ENCODE results near the gene ARHGAP22.

ARHGAP22 gene

GRCh38 chr10:48472501-48473069 is 132.3 kb downstream of the ARHGAP22 start:
- no peak overlapping the region for H3K27ac ChIP-seq (ENCODE audit: insufficient read depth, low read length, poor library complexity, severe bottlenecking)
- H3K27me3 ChIP-seq (replicated peaks; ENCODE audit: control insufficient read depth, insufficient read depth, low read length, poor library complexity, severe bottlenecking), result no peaks in the 10 kb centered on the region
- H3K4me3 ChIP-seq (ENCODE audit: insufficient read depth, low read depth, low read length, poor library complexity, severe bottlenecking), result no peak overlapping the region
- DNase-seq, result no peak
- no peaks in the 10 kb centered on the region for H3K4me1 ChIP-seq (ENCODE audit: control insufficient read depth, insufficient read depth, low read length, poor library complexity, severe bottlenecking)
- no peaks in the 10 kb centered on the region for H3K9me3 ChIP-seq (ENCODE audit: control insufficient read depth, low read length)
- H3K36me3 ChIP-seq (ENCODE audit: control insufficient read depth, insufficient read depth, low read length), result no peaks in the 10 kb centered on the region

- Histone ChIP-seq H3K27me3 (replicated peaks; ENCODE audit: control insufficient read depth, insufficient read depth, low read length, poor library complexity, severe bottlenecking) (no peaks in the 10 kb centered on the region), H3K27ac (ENCODE audit: insufficient read depth, low read length, poor library complexity, severe bottlenecking) (no peak overlapping the region), H3K4me3 (ENCODE audit: insufficient read depth, low read depth, low read length, poor library complexity, severe bottlenecking) (no peak overlapping the region), H3K9me3 (ENCODE audit: control insufficient read depth, low read length) (no peaks in the 10 kb centered on the region), H3K36me3 (ENCODE audit: control insufficient read depth, insufficient read depth, low read length) (no peaks in the 10 kb centered on the region), H3K4me1 (ENCODE audit: control insufficient read depth, insufficient read depth, low read length, poor library complexity, severe bottlenecking) (no peaks in the 10 kb centered on the region)
- no peak for DNase-seq
Measured at GRCh38 chr10:48470893-48471805, 133.7 kb downstream of the ARHGAP22 start.

- no peaks in the 10 kb centered on the region for H3K36me3 ChIP-seq (ENCODE audit: control insufficient read depth, insufficient read depth, low read length)
- no peak overlapping the region for H3K27ac ChIP-seq (ENCODE audit: insufficient read depth, low read length, poor library complexity, severe bottlenecking)
- H3K27me3 ChIP-seq (replicated peaks; ENCODE audit: control insufficient read depth, insufficient read depth, low read length, poor library complexity, severe bottlenecking), result no peaks in the 10 kb centered on the region
- no peaks in the 10 kb centered on the region for H3K9me3 ChIP-seq (ENCODE audit: control insufficient read depth, low read length)
- no peak overlapping the region for H3K4me3 ChIP-seq (ENCODE audit: insufficient read depth, low read depth, low read length, poor library complexity, severe bottlenecking)
- no peaks in the 10 kb centered on the region for H3K4me1 ChIP-seq (ENCODE audit: control insufficient read depth, insufficient read depth, low read length, poor library complexity, severe bottlenecking)
- DNase-seq, result no peak
Measured at GRCh38 chr10:48470115-48470892, 134.6 kb downstream of the ARHGAP22 start.

- no peak for DNase-seq
- Histone ChIP-seq H3K27ac (ENCODE audit: insufficient read depth, low read length, poor library complexity, severe bottlenecking) (no peak overlapping the region), H3K36me3 (ENCODE audit: control insufficient read depth, insufficient read depth, low read length) (no peaks in the 10 kb centered on the region), H3K9me3 (ENCODE audit: control insufficient read depth, low read length) (no peaks in the 10 kb centered on the region), H3K4me1 (ENCODE audit: control insufficient read depth, insufficient read depth, low read length, poor library complexity, severe bottlenecking) (no peaks in the 10 kb centered on the region), H3K27me3 (replicated peaks; ENCODE audit: control insufficient read depth, insufficient read depth, low read length, poor library complexity, severe bottlenecking) (no peaks in the 10 kb centered on the region), H3K4me3 (ENCODE audit: insufficient read depth, low read depth, low read length, poor library complexity, severe bottlenecking) (no peak overlapping the region)
Measured at GRCh38 chr10:48469516-48470020, 135.3 kb downstream of the ARHGAP22 start.

DNA sequence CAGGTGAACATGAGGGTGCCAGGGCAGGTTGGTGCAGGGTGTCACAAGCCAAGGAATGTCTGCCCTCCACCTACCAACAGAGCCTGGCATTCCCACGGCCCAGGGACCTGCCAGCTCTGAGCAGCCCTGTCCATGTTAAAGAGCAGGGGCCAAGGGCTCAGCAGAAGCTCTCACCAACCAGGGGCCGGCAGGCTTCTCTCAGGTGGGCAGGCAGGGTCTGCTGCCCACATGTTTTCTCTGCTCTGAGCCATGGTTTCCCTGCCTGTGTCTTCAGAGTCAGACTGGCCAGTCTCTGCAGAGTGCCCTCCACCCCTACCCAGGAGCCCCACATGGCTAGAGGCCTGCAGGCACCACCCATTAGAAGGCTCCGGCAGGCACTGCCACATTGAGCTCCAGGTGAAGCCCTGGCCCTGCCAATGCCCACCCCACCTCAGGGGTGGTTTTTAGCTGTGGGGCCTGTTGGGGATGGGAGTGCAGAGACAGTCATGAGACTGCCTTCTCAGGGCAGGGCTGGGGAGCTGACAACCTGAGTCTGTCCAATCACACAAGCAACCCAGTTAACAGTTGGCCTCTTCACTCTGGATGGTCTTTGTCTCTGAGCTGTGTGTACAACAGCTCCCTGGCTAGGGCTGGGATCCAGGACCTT is 135.9 kb downstream of the ARHGAP22 start:
- H3K27me3 ChIP-seq (replicated peaks; ENCODE audit: control insufficient read depth, insufficient read depth, low read length, poor library complexity, severe bottlenecking), result no peaks in the 10 kb centered on the region
- no peaks in the 10 kb centered on the region for H3K4me1 ChIP-seq (ENCODE audit: control insufficient read depth, insufficient read depth, low read length, poor library complexity, severe bottlenecking)
- no peak for DNase-seq
- H3K27ac ChIP-seq (ENCODE audit: insufficient read depth, low read length, poor library complexity, severe bottlenecking), result no peak overlapping the region
- H3K36me3 ChIP-seq (ENCODE audit: control insufficient read depth, insufficient read depth, low read length), result no peaks in the 10 kb centered on the region
- H3K4me3 ChIP-seq (ENCODE audit: insufficient read depth, low read depth, low read length, poor library complexity, severe bottlenecking), result no peak overlapping the region
- H3K9me3 ChIP-seq (ENCODE audit: control insufficient read depth, low read length), result no peaks in the 10 kb centered on the region

DNA sequence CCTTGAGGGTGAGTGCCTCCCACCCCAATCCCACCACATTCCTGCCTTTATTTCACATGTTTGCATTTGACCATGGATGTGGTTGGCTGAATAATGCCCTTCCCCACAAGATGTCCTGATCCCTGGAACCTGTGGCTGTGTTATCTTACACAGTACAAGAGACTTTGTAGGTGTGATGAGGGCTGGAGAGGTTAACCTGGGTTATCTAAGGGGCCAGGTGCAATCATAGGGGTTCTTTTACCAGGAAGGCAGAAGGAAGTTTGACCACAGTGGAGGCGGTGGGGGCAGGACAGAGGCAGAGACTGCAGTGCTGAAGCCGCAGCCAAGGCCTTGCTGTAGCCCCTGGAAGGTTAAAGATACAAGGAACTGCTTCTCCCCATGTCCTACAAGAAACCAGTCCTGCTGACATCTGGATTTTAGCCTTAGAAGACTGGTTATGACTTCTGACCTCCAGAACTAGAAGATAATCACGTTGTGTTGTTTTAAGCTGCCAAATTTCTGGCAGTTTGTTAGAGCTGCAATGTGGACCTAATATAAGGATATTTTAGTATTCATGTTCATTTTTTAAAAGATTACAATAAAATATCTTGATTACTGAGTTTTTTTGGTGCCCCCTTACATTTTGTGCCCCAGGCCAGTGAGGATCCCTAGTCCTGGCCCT is 136.6 kb downstream of the ARHGAP22 start:
- DNase-seq, result no peak
- H3K4me1 ChIP-seq (ENCODE audit: control insufficient read depth, insufficient read depth, low read length, poor library complexity, severe bottlenecking), result no peaks in the 10 kb centered on the region
- no peaks in the 10 kb centered on the region for H3K9me3 ChIP-seq (ENCODE audit: control insufficient read depth, low read length)
- H3K36me3 ChIP-seq (ENCODE audit: control insufficient read depth, insufficient read depth, low read length), result no peaks in the 10 kb centered on the region
- H3K27ac ChIP-seq (ENCODE audit: insufficient read depth, low read length, poor library complexity, severe bottlenecking), result no peak overlapping the region
- no peak overlapping the region for H3K4me3 ChIP-seq (ENCODE audit: insufficient read depth, low read depth, low read length, poor library complexity, severe bottlenecking)
- no peaks in the 10 kb centered on the region for H3K27me3 ChIP-seq (replicated peaks; ENCODE audit: control insufficient read depth, insufficient read depth, low read length, poor library complexity, severe bottlenecking)

GRCh38 chr10:48467669-48468068 is 137.2 kb downstream of the ARHGAP22 start:
- no peak for DNase-seq
- no peaks in the 10 kb centered on the region for H3K4me1 ChIP-seq (ENCODE audit: control insufficient read depth, insufficient read depth, low read length, poor library complexity, severe bottlenecking)
- no peaks in the 10 kb centered on the region for H3K36me3 ChIP-seq (ENCODE audit: control insufficient read depth, insufficient read depth, low read length)
- H3K9me3 ChIP-seq (ENCODE audit: control insufficient read depth, low read length), result no peaks in the 10 kb centered on the region
- H3K27ac ChIP-seq (ENCODE audit: insufficient read depth, low read length, poor library complexity, severe bottlenecking), result no peak overlapping the region
- H3K27me3 ChIP-seq (replicated peaks; ENCODE audit: control insufficient read depth, insufficient read depth, low read length, poor library complexity, severe bottlenecking), result no peaks in the 10 kb centered on the region
- H3K4me3 ChIP-seq (ENCODE audit: insufficient read depth, low read depth, low read length, poor library complexity, severe bottlenecking), result no peak overlapping the region

DNA sequence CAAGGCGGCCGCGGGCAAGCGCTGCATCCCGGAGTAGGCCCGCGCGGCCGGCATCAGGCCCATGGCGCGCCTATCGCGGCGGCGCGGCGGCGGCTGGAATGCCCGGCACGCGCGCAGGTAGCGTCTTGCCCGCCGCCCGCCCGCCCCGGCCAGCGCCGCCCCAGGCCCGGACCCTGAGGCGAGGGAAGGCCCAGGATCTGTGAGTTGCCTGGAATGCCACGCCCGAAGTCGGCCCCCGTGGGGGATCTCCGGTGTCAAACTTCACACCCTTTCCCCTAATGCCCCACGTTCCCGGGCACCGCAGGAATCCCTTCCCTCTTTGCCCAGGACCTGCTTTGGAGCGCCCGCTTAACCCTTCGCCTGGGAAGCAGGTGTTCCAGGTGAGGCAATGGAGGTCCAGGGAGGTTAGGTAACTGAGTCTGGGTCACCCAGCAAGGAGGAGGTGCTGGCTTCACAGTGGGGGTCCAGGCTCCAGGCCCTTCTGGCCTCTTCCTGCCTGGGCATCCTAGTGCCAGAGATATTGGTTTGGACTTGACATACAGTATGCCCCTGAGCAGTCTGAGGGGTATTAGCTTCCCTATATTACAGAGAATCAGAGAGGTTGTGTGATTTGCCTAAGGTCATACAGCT is 138.1 kb downstream of the ARHGAP22 start:
- Histone ChIP-seq H3K36me3 (ENCODE audit: control insufficient read depth, insufficient read depth, low read length) (no peaks in the 10 kb centered on the region), H3K4me3 (ENCODE audit: insufficient read depth, low read depth, low read length, poor library complexity, severe bottlenecking) (no peak overlapping the region), H3K27me3 (replicated peaks; ENCODE audit: control insufficient read depth, insufficient read depth, low read length, poor library complexity, severe bottlenecking) (no peaks in the 10 kb centered on the region), H3K27ac (ENCODE audit: insufficient read depth, low read length, poor library complexity, severe bottlenecking) (no peak overlapping the region), H3K9me3 (ENCODE audit: control insufficient read depth, low read length) (no peaks in the 10 kb centered on the region), H3K4me1 (ENCODE audit: control insufficient read depth, insufficient read depth, low read length, poor library complexity, severe bottlenecking) (no peaks in the 10 kb centered on the region)
- no peak for DNase-seq

Data from effector memory CD4-positive, alpha-beta T cell (primary cell).